GM12874 (cell line): Measurements from ENCODE around the gene CABCOCO1.

Experiments used
- CTCF ChIP-seq: IDR thresholded peaks from 2 replicates; pipeline ENCODE4 v1.5.1; 2011; ENCODE audit warnings: low read depth, mild to moderate bottlenecking, control low read depth, low read length, moderate library complexity; ENCODE audit not compliant: insufficient read depth

The CABCOCO1 gene

GRCh38 chr10:61812052-61812721, 149.5 kb downstream of the CABCOCO1 start:
- TF ChIP-seq CTCF, result no peak

- no peak for TF ChIP-seq CTCF
Measured at GRCh38 chr10:61812920-61813319, 150.2 kb downstream of the CABCOCO1 start.

- TF ChIP-seq CTCF, result no peak
Measured at GRCh38 chr10:61814160-61814559, 151.4 kb downstream of the CABCOCO1 start.

- no peak for TF ChIP-seq CTCF
Measured at GRCh38 chr10:61815496-61815895, 152.8 kb downstream of the CABCOCO1 start.
